HS-27A (cell line): ENCODE results near the gene INPP5B.

Experiments used
- DNase-seq: peaks from one replicate; pipeline ENCODE4 v3.0.0-alpha.2; 2012; ENCODE audit warnings: low read depth, missing footprints

INPP5B gene

GRCh38 chr1:37831809-37832208 is 115.0 kb downstream of the INPP5B start:
- no peak for DNase-seq

- DNase-seq, result no peak
Observed at GRCh38 chr1:37831109-37831508, 115.7 kb downstream of the INPP5B start.

GRCh38 chr1:37828410-37829074 is 118.3 kb downstream of the INPP5B start:
- DNase-seq, result no peak

GRCh38 chr1:37825506-37825905 is 121.3 kb downstream of the INPP5B start:
- DNase-seq, result no peak

- DNase-seq, result no peak
Observed at GRCh38 chr1:37824001-37824400, 122.9 kb downstream of the INPP5B start.

GRCh38 chr1:37822906-37823815 is 123.7 kb downstream of the INPP5B start:
- DNase-seq, result no peak

GRCh38 chr1:37821481-37821880 is 125.4 kb downstream of the INPP5B start:
- no peak for DNase-seq

- no peak for DNase-seq
Observed at GRCh38 chr1:37817481-37817880, 129.4 kb downstream of the INPP5B start.

GRCh38 chr1:37814252-37814651 is 132.6 kb downstream of the INPP5B start:
- no peak for DNase-seq

GRCh38 chr1:37813529-37814145 is 133.2 kb downstream of the INPP5B start:
- DNase-seq, result no peak

- DNase-seq, result peak; percentile 39
Observed at GRCh38 chr1:37811027-37811655, 135.7 kb downstream of the INPP5B start.
